CD4-positive, alpha-beta T cell treated with Interferon gamma for 1 hour (primary cell): Measurements from ENCODE around the gene DNAH5.

Source experiments
- DNase-seq: peaks from one replicate; pipeline ENCODE4 v3.0.0-alpha.2; 2020

Gene DNAH5

DNA sequence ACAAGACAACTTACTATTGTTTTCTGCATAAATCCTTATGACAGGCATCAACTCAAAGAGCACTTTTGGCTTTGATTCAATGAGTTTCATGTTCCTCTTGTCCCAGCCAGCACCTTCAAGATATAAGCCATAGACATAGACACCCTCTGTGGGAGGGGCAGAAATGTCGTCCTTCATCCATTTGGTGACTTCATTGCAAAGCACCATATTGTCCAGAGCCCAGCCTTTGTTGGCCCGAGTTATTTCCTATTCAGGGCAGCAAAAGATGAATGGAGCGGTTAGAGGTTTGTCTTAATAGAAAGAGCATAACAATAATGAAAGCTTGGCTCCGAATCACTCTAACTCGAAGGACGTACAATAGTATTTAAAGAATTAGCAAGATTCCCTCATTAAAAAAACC is 243.9 kb downstream of the DNAH5 start:
- no peak for DNase-seq

GRCh38 chr5:13698885-13699284 is 245.6 kb downstream of the DNAH5 start:
- no peak for DNase-seq

DNA sequence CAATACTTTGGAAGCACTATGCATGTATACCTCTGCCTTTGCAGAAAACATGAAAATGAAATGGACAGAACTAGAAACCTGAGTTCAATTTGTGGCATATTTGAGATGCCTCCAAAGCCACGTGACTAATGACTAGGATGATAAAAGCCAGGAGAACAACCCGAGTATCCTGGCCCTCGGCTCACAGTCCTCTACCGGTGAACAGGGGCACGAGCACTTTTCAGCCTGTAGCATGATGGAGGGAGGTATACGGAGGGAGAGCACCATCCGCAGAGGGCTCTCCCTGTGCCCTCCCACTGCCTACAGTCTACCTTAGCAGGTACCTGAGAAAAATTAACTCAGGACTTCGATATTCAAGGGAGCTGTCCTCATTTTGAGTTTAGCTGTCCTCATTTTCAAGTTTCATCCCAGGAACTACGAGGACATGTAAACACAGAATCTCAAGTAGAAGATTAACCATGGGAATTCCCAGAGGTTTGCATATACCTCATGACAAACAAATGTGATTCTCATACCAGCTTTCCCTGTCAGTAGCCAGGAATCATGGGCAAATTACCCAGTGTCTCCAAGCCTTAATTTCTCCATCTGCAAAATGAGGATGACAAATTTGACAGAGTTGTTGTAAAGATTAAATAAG is 249.3 kb downstream of the DNAH5 start:
- no peak for DNase-seq

- DNase-seq = no peak
Observed at GRCh38 chr5:13692172-13692571, 252.3 kb downstream of the DNAH5 start.

GRCh38 chr5:13676531-13676930 is 268.0 kb downstream of the DNAH5 start:
- DNase-seq = no peak

DNA sequence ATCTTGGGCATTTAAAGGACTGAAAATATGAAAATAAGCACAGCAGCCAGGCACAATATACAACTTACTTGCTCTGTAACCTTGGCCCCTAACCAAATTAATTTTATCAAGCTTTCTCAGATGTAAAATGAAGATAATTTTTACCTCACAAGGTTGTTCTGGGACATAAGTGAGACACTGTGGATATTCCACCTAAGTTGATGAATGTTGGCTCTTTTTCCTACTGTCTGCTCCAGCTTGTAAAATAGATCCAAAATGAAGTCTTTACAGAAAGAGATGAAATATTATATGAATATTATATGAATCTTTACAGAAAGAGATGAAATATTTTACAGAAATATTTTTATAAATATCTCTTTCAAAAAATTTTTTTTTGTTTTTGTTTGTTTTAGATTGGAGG is 270.1 kb downstream of the DNAH5 start:
- no peak for DNase-seq

DNA sequence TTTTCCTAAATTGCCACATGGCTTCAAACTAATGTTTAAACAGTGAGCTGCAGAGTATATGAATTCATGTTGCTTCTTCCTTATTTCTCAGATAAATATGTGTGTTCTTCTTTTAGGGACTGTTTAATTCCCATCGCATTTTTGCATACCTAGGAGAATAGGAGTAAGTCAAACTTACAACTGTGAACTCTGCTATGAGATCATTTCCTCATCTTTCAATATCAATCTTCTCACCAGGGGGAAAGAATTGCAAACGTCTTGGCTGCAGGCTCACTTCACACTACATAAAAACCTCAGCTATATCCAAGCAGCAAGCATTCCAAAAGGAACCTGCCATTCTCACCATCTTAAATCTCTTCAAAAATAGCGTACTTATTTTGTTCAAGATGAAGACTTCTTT is 271.0 kb downstream of the DNAH5 start:
- no peak for DNase-seq

DNA sequence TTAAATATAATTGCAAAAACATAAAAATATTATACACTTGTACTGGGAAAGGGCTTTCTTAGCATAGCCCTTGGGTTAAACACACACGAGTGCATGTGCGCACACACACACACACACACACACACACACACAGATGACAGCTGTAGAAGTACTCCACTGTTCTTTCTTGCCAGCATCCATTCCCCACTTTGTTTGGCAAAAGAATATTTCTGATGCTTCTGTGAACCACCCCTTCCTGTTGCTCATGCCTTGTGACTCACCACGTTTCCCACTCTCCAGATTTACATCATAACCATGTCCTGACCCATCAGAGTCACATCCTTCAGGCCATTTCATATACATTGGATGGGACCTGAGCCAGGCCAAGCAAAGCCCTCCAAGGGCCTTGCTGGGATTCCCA is 280.1 kb downstream of the DNAH5 start:
- DNase-seq = no peak

- no peak for DNase-seq
Observed at GRCh38 chr5:13662626-13663025, 281.9 kb downstream of the DNAH5 start.

- DNase-seq = no peak
Observed at GRCh38 chr5:13661272-13661671, 283.2 kb downstream of the DNAH5 start.

DNA sequence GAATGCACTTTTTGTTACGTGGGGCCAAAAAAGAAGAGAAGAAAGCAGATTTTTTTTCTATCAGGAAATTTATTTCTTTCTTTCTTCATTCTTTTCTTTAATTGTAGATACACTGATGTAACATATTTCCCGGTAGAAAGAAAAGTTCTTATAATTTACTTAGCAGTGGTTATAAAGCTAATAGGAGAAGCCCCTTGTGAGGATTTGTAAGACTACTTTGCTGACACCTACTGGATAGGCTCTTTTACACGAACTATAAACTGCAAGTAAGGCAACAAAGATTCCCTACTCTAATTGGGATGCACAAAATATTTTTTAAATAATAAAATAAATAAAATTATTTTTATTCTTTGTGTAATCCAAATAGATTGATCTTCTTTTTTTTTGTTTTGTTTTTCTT is 284.4 kb downstream of the DNAH5 start:
- DNase-seq = no peak

GRCh38 chr5:13659391-13659790 is 285.1 kb downstream of the DNAH5 start:
- DNase-seq = no peak

GRCh38 chr5:13658761-13659160 is 285.7 kb downstream of the DNAH5 start:
- DNase-seq = no peak

DNA sequence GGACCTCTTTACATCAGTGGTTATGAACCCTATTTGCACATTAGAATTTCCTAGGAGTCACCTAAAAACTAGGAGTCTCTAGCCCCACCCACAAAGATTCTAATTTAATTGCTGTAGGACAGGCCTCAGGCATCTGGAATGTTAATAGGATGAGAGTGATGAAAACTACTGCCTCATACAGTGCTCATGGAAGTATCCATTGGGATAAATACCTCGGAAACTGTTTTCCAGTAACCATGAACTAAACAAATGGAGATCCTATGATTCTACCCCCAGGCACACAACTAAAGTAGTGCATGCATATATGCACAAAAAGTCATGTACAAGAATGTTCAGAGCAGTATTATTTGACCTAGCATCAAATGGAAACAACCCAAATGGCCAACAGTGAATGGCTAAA is 286.3 kb downstream of the DNAH5 start:
- DNase-seq = no peak

DNA sequence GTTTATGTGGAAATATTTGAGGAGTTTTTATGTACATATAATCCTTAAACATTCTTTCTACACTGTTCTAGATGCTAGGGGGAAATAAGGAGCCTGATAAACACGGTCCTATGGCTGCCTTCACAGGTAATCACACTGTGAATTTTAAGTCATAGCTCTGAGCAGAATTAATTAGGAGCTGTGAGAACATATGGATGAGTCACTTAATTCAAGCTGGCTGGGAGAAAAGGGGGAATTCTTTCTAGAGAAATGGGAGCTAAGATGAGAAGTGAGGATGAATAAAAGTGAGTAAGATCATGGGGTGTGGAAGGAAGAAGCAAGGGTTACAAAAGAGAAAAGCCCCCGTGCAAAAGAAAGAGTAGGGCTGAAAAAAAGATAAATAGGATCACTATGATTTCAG is 290.8 kb downstream of the DNAH5 start:
- no peak for DNase-seq

DNA sequence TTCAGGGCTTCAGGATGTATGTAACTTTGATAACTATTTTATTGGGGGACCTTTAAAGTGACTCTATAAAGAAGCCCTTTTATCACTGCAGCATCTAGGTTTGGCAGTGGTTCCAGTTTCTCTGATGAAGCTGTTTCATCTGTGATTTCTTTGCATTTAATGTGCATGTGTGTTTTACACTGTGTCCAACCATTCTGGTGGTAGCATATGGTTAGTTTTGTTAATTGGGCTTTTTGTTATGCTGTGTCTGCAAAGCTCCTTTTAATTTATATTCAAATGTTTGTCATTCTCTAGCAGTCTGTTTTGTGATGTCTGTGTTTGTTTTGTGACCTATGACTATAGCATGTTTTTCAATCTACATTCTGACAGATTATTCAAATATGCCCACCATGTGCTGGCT is 294.8 kb downstream of the DNAH5 start:
- no peak for DNase-seq

- DNase-seq = no peak
Observed at GRCh38 chr5:13648822-13649221, 295.7 kb downstream of the DNAH5 start.

- DNase-seq = no peak
Observed at GRCh38 chr5:13643734-13644133, 300.8 kb downstream of the DNAH5 start.

GRCh38 chr5:13643196-13643595 is 301.3 kb downstream of the DNAH5 start:
- DNase-seq = no peak
